PC-3 (cell line): ENCODE data around the gene KRT83.

ENCODE experiments used
- EZH2 ChIP-seq: fragments of 300-600 bp; sonication (generic); IDR thresholded peaks from one replicate; pipeline ENCODE4 v1.6.1; 2017; ENCODE audit warnings: antibody characterized with exemption, mild to moderate bottlenecking, low read length; ENCODE audit not compliant: unreplicated experiment
- EZH2phosphoT487 ChIP-seq: fragments of 300-600 bp; sonication (generic); IDR thresholded peaks from 2 replicates; pipeline ENCODE4 v1.6.1; 2018; ENCODE audit warnings: mild to moderate bottlenecking, antibody characterized with exemption, low read length, borderline replicate concordance
- TF ChIP-seq, protein P1 (sequence below): fragments of 300-600 bp; sonication (generic); conservative IDR thresholded peaks from 2 replicates; pipeline ENCODE4 v1.5.1; 2017; ENCODE audit warnings: antibody characterized with exemption, low read depth, mild to moderate bottlenecking, low read length

- TF ChIP-seq, protein P1, sequence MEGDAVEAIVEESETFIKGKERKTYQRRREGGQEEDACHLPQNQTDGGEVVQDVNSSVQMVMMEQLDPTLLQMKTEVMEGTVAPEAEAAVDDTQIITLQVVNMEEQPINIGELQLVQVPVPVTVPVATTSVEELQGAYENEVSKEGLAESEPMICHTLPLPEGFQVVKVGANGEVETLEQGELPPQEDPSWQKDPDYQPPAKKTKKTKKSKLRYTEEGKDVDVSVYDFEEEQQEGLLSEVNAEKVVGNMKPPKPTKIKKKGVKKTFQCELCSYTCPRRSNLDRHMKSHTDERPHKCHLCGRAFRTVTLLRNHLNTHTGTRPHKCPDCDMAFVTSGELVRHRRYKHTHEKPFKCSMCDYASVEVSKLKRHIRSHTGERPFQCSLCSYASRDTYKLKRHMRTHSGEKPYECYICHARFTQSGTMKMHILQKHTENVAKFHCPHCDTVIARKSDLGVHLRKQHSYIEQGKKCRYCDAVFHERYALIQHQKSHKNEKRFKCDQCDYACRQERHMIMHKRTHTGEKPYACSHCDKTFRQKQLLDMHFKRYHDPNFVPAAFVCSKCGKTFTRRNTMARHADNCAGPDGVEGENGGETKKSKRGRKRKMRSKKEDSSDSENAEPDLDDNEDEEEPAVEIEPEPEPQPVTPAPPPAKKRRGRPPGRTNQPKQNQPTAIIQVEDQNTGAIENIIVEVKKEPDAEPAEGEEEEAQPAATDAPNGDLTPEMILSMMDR, result no peak
- TF ChIP-seq EZH2, result no peak
- TF ChIP-seq EZH2phosphoT487, result no peak
Measured at GRCh38 chr12:52271158-52271557, 50.0 kb downstream of the KRT83 start.
